Body of pancreas (tissue), 4 donors: ENCODE results near the gene PRM2. TPM values are rescaled to one million over a fixed set of nuclear protein-coding genes. Genes with fewer than 3 reads are reported as not detected.

Experiments used
- ATAC-seq: fragments of 150-250 bp; one replicate; pipeline ENCODE4 v1.9.1; 2016
- DNase-seq, 4 donors: peaks; one replicate each; pipeline ENCODE4 v3.0.0-alpha.2; 2019
- H3K27ac ChIP-seq, 4 donors: fragments of 200-600 bp; sonication (generic); 1 replicate in 3 of 4; 2 replicates in 1 of 4; pipeline versions ENCODE4 v1.5.1 to v1.6.1; 2016 to 2019; ENCODE audit warnings: mild to moderate bottlenecking in 1 of 4, mixed read lengths in 1 of 4, moderate library complexity in 1 of 4
- H3K27me3 ChIP-seq, 2 donors: fragments of 200-600 bp; sonication (generic); one replicate each; pipeline ENCODE4 v1.6.0; 2016; ENCODE audit warnings: mild to moderate bottlenecking in 1 of 2
- H3K36me3 ChIP-seq, 2 donors: fragments of 200-600 bp; sonication (generic); replicated peaks in 1 of 2; 2 replicates each; pipeline ENCODE4 v1.5.1; 2016; ENCODE audit warnings: low read depth in 2 of 2; ENCODE audit not compliant: insufficient read depth in 1 of 2
- H3K4me1 ChIP-seq: fragments of 200-600 bp; sonication (generic); one replicate; pipeline ENCODE4 v1.6.0; 2016
- H3K4me3 ChIP-seq, 2 donors: fragments of 200-600 bp; sonication (generic); 1 replicate in 1 of 2; 2 replicates in 1 of 2; pipeline ENCODE4 v1.5.1; 2016 to 2019
- H3K9me3 ChIP-seq, 3 donors: fragments of 200-600 bp; sonication (generic); 1 replicate in 2 of 3; 2 replicates in 1 of 3; pipeline ENCODE4 v1.5.1; 2016
- CTCF ChIP-seq, 7 experiments: fragments of 450-650 bp in 4 of 7; fragments of 200-600 bp in 3 of 7; sonication (generic) in 3 of 7; IDR thresholded peaks; one replicate each; pipeline ENCODE4 v1.5.1; 2016 to 2019; ENCODE audit warnings: antibody characterized with exemption in 7 of 7
- POLR2A ChIP-seq, 3 donors: fragments of 450-650 bp; IDR thresholded peaks; one replicate each; pipeline ENCODE4 v1.6.1; 2016; ENCODE audit warnings: antibody characterized with exemption in 3 of 3, mild to moderate bottlenecking in 2 of 3
- WGBS, 2 donors: methylation state at CpG; one replicate each; pipeline ENCODE4 v1.1.5; 2017; 5-methylcytosine and 5-hydroxymethylcytosine counted together
- intact Hi-C: fragments of 100-400 bp; cut with DNase I; formaldehyde crosslinking; loops from one replicate; pipeline ENCODE4 v1.15.1; 2023
- total RNA-seq, 2 donors: library from RNA; depleted of rRNA; stranded (reverse); fragments of >200 nt; gene quantifications; one replicate each; pipeline ENCODE4 v1.1.0, GENCODE V29; 2016

Gene PRM2
- total RNA-seq, 2 donors from 2014 or later, result not detected

- H3K4me3 ChIP-seq, result no peak overlapping the region
- intact Hi-C loops, result loop anchor here (10.0 kb wide), 1 partner anchor 61 kb away; no protein-coding TSS in a partner anchor
- WGBS, 2 donors, result 72 to 79% methylated on average over 2 of the region's 2 CpGs
Observed at GRCh38 chr16:11285842-11286241, 9.6 kb upstream of the PRM2 start.

GRCh38 chr16:11283820-11284248, 7.6 kb upstream of the PRM2 start:
- Histone ChIP-seq H3K36me3 (no peaks in the 10 kb centered on the region), H3K4me3 (no peak overlapping the region), H3K4me1 (no peaks in the 10 kb centered on the region), H3K9me3 (no peaks in the 10 kb centered on the region), H3K27ac (no peak overlapping the region), H3K27me3 (no peaks in the 10 kb centered on the region)
- no peak for TF ChIP-seq CTCF (IDR thresholded peaks at IDR 0.05)
- TF ChIP-seq POLR2A (IDR thresholded peaks at IDR 0.05), result no peak
- ATAC-seq, result no peak
- intact Hi-C loops, result loop anchor here (10.0 kb wide), 1 partner anchor 59 kb away; no protein-coding TSS in a partner anchor
- no peak for DNase-seq
- WGBS, 2 donors, result 70 to 85% methylated on average over 4 of the region's 4 CpGs

More at GRCh38 chr16:11285842-11286241, 9.6 kb upstream of the PRM2 start:
- H3K27ac ChIP-seq, result no peak overlapping the region
- DNase-seq (no peak), ATAC-seq (no peak)
- TF ChIP-seq CTCF (IDR thresholded peaks at IDR 0.05) (no peak), POLR2A (IDR thresholded peaks at IDR 0.05) (no peak)
- no peaks in the 10 kb centered on the region for H3K27me3 ChIP-seq
- no peaks in the 10 kb centered on the region for H3K9me3 ChIP-seq
- no peaks in the 10 kb centered on the region for H3K36me3 ChIP-seq
- no peaks in the 10 kb centered on the region for H3K4me1 ChIP-seq

GRCh38 chr16:11280616-11281522, 4.6 kb upstream of the PRM2 start, which contains the start of gene PRM1:
Gene PRM1, minus strand, starts transcription at chr16:11281330. Its CDS starts 92 bp downstream, at chr16:11281238.
- DNase-seq (no peak), ATAC-seq (no peak)
- no peak within 1 kb of the TSS for H3K4me3 ChIP-seq
- no peak within 1 kb of the TSS for H3K27ac ChIP-seq
- no peak for TF ChIP-seq POLR2A (IDR thresholded peaks at IDR 0.05)
- no peak for TF ChIP-seq CTCF (IDR thresholded peaks at IDR 0.05)
- H3K4me1 ChIP-seq, result no peaks in the 10 kb centered on the region
- 87 to 89% methylated on average over 18 to 25 of the region's 25 CpGs for WGBS, 2 donors
- H3K36me3 ChIP-seq, result no peaks in the 10 kb centered on the region
- no peaks in the 10 kb centered on the region for H3K27me3 ChIP-seq
- intact Hi-C loops, result loop anchor here (10.0 kb wide), 1 partner anchor 56 kb away; no protein-coding TSS in a partner anchor
- H3K9me3 ChIP-seq, result no peaks in the 10 kb centered on the region

- DNase-seq, result no peak
- Histone ChIP-seq H3K4me1 (no peaks in the 10 kb centered on the region), H3K36me3 (no peaks in the 10 kb centered on the region), H3K9me3 (no peaks in the 10 kb centered on the region), H3K27me3 (no peaks in the 10 kb centered on the region), H3K4me3 (no peak overlapping the region), H3K27ac (no peak overlapping the region)
- TF ChIP-seq CTCF (IDR thresholded peaks at IDR 0.05), result no peak
- TF ChIP-seq POLR2A (IDR thresholded peaks at IDR 0.05), result no peak
- no peak for ATAC-seq
- intact Hi-C loops, result no loop called here
- WGBS, 2 donors, result 74 to 86% methylated on average over 6 to 7 of the region's 7 CpGs
Observed at GRCh38 chr16:11278681-11279628, 2.7 kb upstream of the PRM2 start.
